ENCODE measurements around the gene ELP6.

- TF ChIP-seq CTCF (IDR thresholded peaks at IDR 0.05) (no peak), SIN3A (IDR thresholded peaks at IDR 0.05; ENCODE audit: borderline replicate concordance, insufficient read depth, low read depth, low read length) (no peak), POLR2AphosphoS5 (IDR thresholded peaks at IDR 0.05; ENCODE audit: low read depth, low read length) (no peak), REST (IDR thresholded peaks at IDR 0.05; ENCODE audit: insufficient read depth in 1 of 2, low read depth in 2 of 2, low read length in 1 of 2) (no peak), TCF7L2 (IDR thresholded peaks at IDR 0.05; ENCODE audit: low read depth, low read length) (no peak)
Observed at GRCh38 chr3:47536967-47537366, 23.5 kb upstream of the ELP6 start.
